HG02884 (cell line): Measurements from ENCODE around the gene ZNF583.

Experiments used
- ATAC-seq: cut with Tn5 transposase; IDR thresholded peaks from one replicate; pipeline ENCODE4 v1.9.1; 2021; ENCODE audit warnings: mild to moderate bottlenecking, moderate library complexity; ENCODE audit not compliant: unreplicated experiment

ZNF583 gene

DNA sequence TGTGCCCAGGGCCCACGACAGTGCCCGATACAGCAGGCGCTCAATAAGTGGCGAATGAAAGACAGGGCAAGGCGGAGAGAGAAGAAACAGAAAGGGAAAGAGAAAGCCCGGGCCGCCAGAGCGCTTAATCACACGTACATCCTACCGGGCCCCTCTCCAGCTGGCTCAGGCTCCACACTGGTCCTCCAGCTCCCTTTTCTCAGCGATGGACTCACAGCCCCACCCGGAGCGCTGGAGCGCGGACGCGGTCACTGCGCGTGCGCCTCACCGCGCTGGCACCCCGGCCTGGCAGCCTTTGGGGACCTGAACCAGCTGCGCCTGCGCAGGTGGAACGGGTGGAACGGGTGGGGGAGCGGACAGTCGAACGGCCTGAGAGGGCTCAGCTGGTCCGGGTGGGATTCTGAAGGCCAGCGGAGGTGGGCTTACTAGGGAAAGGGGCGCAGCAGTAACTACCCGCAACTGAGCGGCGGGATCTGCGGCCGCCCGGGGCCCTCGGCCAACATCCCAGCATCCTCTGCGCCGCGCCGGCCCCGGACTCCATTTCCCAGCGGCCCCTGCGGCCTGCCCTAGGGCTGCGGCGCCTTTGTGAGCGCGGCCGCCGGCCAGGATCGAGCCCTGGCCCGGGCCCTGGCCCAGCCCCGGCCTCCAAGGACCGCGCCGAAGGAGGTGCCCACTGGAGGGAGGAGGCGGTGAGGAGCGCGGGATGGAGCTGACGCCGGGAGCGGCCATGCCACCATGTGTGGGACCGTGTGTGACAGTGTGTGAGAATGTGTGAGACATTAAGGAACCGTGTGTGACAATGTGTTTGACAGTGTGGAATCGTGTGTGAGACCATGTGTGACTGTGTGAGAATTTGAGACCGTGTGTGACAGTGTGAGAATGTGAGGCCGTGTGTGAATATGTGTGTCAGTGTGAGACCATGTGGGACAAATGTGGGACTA, at the start of gene ZNF583:
TSS of gene ZNF583 (plus strand) at position 569 of the 941 bp plus-strand sequence. CDS start 2,783 bp downstream, outside the sequence.
- ATAC-seq = peak; percentile 70

DNA sequence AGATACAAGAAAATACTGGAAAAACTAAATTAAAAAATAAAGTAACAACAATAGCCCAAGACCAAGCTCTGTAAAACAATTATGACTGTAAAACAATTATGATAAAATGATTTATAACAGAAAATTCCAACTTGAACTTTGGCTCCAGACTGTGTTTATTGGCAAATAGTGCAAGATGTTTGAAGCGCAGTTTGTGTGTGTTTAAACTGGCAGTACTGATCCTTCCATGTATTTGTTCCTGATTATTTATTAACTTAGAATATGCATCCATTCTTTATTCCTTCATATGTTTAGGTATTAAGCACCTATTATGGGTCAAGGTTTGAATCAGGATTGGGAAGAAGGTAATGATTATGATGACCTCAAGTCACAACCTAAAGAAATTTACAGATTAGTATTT, 48.6 kb upstream of the ZNF583 start:
- ATAC-seq = no peak

DNA sequence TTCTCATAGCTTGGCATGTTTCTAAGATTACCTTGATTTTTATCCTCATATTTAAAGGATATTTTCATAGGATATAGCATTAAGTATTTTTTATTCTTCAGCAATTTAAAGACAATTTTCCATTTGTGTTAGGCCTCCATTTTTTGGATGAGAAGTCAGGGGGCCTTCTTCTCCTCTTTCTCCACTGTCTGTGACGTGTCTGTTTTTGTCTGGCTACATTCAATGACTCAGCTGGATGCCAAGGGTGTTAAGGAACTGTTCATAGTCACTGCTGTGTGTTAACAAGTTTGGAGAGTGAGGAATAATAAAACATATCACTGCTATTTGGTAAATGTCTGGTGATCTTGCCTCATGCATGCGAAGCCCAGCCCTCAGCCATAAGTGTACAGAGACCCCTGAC, 47.2 kb upstream of the ZNF583 start:
- ATAC-seq = no peak

DNA sequence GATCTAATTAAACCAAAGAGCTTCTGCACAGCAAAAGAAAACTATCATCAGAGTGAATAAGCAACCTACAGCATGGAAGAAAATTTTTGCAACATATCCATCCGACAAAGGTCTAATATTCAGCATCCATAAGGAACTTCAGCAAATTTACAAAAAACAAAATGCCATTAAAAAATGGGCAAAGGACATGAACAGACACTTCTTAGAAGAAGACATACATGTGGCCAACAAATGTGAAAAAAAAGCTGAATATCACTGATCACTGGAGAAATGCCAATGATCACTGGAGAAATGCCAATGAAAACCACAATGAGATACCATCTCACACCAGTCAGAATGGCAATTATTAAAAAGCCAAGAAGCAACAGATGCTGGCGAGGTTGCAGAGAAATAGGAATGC, 43.3 kb upstream of the ZNF583 start:
- ATAC-seq = no peak

DNA sequence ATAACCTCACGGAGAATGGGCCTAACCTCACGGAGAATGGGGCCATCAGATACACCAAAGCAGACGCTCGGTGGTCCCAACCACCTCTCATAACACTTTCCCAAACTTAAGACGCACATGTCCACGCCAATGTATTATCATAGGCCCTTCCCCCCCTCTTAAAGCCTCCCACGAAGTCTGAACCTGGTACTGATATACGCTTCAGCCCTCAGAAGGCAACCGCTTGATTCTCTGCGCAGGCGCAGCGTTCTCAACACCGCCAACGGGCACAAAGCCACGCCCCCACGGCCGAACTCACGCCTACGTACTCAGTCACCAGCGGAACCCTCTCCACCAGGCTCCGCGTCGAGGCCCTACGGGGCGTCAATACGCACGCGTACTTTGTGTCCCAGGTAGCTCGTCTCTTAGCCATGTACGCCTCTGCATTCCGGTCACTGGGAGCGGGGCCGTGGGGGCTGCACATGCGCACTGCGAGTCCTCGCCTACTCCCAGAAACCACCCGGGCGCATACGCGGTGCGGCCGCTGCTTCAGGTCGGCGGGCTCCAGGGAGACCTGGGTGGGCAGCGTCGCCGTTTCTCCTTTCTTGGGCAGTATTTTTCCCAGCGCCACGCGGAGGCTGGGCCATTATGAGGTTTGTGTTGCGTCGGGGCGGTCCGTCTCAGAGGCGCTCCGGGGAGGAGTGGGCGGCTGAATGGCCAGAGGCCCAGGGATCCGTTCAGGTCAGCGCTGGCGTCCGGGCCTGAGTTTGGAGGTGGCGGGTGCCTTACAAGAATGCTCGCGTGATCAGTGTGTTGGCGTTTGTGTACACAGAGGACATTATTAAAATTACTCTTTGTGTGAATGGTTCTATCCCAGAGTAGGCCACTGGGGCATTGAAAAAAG, 36.1 kb upstream of the ZNF583 start:
- ATAC-seq = no peak

DNA sequence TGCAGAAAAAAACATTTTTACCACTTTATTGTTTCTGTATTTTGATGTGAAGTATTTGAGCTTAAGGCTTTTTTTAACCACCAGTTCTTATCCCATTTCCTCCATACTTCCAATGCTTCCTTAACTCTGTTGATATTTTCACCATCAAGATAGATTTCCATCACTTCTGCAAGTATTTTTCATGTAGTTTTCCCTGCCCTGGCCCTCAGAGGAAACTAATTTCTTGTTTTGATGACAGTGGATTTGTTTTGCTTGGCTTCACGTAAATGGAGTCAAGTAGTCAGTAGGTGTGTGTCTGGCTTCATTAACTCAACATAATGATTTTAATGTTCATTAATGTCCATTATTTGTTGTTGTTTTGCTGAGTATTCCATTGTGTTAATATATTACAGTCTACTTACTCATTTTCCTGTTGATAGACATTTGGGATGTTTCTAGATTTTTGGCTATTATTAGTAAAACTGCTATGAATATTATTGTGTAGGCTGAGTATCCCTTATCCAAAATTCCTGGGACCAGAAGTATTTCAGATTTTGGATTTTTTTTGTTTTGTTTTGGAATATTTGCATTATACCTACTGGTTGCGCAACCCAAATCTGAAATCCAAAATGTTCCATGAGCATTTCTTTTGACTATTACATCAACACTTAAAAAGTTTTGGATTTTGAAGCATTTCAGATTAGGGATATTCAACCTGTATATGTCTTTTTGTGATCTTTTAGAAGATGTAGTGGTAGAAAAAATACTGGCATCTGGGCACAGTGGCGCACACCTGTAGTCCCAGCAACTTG, 34.1 kb upstream of the ZNF583 start:
- ATAC-seq = no peak

DNA sequence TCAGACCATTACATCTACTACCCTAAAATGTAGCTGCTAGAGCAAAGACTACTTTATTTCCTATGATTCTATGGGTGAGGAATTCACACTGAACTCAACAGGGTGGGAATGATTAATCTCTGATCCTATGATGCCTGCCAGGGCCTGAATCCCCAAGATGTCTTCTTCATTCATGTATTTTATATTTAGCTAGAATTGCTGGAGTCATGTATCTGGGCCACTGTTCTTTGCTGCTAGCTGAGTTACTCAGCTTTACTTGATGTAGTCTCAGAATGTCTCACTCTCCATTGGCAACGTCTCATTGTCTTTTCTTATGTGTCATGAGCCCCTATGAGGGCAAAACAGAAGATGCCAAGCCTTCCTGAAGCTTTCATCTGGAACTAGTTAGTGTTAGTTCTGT, 31.9 kb upstream of the ZNF583 start:
- ATAC-seq = no peak

DNA sequence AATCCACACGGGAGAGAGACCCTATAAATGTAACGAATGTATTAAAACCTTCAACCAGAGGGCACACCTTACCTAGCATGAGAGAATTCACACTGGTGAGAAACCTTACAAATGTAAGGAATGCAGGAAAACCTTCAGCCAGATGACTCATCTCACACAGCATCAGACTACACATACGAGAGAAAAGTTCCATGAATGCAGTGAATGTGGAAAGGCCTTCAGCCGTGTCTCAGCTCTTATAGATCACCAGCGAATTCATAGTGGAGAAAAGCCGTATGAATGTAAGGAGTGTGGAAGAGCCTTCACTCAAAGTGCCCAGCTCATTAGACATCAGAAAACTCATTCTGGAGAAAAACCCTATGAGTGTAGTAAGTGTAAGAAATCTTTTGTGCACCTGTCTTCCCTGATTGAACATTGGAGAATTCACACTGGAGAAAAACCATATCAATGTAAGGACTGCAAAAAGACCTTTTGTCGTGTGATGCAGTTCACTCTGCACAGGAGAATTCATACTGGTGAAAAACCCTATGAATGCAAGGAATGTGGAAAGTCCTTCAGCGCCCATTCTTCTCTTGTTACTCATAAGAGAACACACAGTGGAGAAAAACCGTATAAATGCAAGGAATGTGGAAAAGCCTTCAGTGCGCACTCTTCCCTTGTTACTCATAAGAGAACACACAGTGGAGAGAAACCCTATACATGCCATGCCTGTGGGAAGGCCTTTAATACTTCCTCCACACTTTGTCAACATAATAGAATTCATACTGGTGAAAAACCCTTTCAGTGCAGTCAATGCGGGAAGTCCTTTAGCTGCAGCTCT, 26.8 kb upstream of the ZNF583 start:
- no peak for ATAC-seq

DNA sequence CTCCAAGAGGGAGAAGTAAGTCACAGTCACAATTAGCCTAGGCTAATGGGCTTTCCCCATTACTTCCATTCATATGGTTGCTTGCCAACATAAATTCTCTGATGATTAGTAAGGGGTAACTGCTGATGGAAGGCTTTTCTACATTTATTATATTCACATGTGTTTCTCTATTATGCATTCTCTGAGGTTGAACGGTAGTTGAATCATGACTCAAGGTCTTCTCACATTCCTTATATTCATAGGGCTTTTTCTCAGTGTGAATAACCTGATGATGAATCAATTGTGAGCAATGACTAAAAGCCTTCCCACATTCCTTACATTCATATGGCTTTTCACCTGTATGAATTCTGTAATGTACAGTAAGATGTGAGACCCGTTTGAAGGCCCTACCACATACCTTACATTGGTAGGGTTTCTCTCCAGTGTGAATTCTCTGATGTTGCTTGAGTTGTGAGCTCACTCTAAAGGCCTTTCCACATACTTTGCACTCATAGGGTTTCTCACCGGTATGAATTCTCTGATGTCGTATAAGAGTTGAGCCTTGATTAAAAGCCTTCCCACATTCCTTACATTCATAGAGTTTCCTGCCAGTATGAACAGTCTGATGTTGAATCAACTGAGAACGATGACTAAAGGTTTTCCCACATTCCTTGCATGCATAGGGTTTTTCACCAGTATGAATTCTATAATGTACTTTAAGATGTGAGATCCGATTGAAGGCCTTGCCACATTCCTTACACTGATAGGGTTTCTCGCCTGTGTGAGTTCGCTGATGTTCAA, 20.1 kb upstream of the ZNF583 start:
- no peak for ATAC-seq

DNA sequence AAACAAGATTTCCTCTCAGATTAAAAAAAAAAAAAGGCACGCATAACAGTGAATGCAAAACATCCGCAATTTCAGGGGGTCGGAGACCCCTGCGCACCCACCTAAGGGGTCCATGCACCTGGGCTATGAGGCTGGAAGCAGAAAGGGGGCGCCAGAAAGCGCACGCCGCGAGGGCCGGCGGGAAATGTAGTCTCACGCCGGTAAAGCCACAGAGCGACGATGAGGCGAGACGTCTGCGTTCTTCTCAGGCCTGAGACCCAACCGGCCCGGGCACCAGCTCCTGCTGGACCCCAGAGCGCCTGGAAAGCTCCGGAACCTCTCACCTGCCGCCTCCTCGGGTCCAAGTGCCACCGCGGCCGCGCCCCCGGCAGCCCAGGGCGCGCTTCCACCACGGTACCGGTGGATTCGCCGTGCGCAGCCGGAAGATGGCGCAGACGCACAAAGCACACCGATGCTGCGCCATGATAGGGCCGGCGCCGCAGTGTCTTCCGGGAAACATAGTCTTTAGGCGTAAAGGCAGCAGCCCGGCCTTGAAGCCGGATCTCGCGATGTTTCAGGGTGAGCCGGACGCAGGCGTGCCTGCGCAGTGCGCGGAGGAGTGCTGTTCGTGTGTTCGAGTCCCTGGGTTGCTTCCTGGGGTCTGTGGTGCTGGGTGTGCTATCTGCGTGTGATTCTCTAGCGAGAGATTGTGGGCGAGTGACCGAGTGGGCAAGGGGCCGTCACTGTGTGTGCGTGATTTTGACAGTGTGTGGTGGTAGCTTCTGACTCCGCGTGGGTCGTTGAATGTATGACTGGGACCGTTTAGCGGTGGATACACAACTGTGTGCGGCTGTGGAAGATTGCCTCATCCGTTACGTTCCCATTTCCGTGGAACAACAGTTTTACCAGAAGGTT, 10.8 kb upstream of the ZNF583 start, which contains the start of gene ZNF582:
TSS of gene ZNF582 (minus strand) at position 416 of the 894 bp plus-strand sequence. CDS start 1,782 bp downstream, outside the sequence.
- peak; percentile 87 for ATAC-seq

DNA sequence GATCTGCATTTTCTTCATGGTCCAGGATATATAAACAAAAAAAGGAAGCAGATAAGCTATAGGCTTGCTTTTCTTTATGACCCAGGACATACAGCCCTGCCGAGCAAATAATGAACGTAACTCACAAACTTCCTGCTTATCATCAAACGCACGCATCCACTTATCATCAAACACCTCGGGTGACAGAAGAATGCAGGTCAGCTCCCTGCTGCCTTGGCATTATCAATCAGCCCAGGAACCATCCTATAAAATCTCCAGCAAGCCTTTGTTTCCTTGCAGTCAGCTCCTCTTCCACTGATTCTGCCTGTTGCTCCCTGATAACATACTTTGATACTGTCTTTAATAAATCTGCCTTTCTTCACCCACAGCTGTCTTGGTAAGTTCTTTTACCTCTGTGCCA, 5.3 kb upstream of the ZNF583 start:
- ATAC-seq = no peak

DNA sequence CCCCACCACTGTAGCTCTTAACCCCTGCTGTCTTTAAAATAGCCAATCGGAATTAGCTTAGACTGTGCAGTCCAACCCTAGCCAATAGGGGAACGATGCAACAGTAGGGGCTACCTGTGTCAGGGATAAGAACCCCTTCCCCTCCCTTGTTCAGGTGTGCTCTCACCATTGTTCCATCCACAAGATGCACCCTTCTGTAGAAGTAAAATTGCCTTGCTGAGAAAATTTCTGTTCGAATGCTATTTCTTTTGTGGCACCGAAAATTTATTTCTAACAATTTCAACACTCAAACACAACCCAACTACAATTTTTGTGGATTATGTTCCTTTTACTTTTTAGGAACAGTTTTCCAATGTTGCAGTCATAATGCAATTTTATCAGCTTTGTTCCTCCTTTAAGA, 3.6 kb upstream of the ZNF583 start:
- no peak for ATAC-seq

DNA sequence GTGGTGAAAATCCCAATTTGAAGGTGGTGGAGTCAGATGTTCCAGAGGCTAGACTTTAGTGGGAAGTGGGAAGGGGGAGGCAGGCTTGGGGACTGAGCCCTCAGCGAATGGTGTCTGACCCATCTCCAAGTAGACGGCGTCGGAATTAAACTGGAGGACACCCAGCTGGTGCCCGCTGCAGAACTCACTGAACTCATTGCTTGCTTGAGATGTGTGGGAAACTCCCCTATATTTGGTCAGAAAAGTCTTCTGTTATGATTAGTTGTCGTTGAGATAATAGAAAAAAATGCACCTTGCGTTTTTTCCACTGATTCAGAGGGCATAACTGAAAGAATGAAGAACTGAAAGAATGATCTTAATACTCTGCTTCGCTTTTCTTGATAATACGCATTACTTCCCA, 871 bp upstream of the ZNF583 start:
- ATAC-seq = no peak

DNA sequence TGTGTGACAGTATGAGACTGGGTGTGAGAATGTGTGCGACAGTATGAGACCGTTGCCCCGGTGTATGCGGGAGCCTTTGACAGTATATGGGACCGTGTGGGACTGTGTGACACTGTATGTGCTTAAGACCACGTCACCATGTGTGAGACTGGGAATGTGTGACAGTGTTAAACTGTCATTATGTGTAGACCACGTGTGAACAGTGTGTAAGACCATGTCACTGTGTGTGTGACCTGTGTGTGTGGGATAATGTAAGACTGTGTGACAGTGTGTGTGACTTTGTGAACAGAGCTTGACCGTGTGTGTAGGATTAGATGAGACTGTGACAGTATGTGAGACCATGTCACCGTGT, 549 bp downstream of the ZNF583 start:
- no peak for ATAC-seq

DNA sequence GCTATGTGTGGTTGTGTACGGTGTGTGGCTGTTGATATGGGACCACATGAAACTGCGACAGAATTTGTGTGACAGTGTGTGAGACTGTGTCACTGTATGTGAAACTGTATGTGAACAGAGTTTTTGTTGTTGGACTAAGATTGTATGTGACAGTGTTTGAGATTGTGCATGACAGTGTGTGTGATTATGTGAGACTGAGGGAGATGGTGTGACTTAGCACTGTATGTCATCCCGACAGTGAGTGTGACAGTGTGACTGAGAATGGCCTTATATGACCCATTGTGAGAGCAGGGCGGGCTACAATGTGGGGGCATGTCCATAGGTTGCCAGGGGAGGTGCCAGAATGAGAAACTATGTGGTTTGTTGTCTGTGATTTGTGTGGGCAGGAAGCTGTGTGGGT, 930 bp downstream of the ZNF583 start:
- ATAC-seq = no peak

DNA sequence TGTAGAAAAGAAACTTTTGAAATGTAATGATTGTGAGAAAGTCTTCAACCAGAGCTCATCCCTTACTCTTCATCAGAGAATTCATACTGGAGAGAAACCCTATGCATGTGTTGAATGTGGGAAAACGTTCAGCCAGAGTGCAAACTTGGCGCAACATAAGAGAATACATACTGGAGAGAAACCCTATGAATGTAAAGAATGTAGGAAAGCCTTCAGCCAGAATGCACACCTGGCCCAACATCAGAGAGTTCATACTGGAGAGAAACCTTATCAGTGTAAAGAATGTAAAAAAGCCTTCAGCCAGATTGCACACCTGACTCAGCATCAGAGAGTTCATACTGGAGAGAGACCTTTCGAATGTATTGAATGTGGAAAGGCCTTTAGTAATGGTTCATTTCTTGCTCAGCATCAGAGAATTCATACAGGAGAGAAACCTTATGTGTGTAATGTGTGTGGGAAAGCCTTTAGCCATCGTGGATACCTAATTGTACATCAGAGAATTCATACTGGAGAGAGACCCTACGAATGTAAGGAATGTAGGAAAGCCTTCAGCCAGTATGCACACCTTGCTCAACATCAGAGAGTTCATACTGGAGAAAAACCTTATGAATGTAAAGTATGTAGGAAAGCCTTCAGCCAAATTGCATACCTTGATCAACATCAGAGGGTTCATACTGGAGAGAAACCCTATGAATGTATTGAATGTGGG, 19.3 kb downstream of the ZNF583 start:
- ATAC-seq = no peak

DNA sequence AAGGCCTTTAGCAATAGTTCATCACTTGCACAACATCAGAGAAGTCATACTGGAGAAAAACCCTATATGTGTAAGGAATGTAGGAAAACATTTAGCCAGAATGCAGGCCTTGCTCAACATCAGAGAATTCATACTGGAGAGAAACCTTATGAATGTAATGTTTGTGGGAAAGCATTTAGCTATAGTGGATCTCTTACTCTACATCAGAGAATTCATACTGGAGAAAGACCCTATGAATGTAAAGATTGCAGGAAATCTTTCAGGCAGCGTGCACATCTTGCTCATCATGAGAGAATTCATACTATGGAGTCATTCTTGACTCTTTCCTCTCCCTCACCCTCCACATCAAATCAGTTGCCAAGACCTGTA, 19.8 kb downstream of the ZNF583 start:
- no peak for ATAC-seq
